GM12873 (cell line): Measurements from ENCODE around the gene OTOG.

ENCODE experiments used
- TF ChIP-seq, protein P1 (sequence below): IDR thresholded peaks from 2 replicates; pipeline ENCODE4 v1.5.1; 2012; ENCODE audit warnings: low read depth, mild to moderate bottlenecking, moderate library complexity, low read length, control low read depth; ENCODE audit not compliant: insufficient read depth; ENCODE audit errors: missing control alignments

The OTOG gene

DNA sequence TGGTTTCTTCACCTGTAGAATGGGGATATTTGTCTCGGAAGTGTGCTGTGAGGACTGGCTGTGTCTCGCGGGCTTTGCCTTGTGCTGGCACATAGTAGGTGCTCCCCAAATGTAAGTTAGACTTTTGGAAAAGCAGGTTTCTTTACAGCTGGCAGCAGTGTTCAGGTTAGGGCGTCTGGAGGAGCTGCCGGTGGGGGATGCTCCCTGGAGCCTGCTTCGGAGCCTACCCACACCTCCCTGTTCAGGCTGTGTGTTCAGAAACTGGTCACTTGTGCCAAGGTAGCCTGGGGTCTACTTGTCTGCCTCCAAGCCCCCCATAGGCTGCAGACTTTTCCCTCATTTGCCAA is 60.0 kb downstream of the OTOG start:
- TF ChIP-seq, protein P1, sequence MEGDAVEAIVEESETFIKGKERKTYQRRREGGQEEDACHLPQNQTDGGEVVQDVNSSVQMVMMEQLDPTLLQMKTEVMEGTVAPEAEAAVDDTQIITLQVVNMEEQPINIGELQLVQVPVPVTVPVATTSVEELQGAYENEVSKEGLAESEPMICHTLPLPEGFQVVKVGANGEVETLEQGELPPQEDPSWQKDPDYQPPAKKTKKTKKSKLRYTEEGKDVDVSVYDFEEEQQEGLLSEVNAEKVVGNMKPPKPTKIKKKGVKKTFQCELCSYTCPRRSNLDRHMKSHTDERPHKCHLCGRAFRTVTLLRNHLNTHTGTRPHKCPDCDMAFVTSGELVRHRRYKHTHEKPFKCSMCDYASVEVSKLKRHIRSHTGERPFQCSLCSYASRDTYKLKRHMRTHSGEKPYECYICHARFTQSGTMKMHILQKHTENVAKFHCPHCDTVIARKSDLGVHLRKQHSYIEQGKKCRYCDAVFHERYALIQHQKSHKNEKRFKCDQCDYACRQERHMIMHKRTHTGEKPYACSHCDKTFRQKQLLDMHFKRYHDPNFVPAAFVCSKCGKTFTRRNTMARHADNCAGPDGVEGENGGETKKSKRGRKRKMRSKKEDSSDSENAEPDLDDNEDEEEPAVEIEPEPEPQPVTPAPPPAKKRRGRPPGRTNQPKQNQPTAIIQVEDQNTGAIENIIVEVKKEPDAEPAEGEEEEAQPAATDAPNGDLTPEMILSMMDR: no peak

DNA sequence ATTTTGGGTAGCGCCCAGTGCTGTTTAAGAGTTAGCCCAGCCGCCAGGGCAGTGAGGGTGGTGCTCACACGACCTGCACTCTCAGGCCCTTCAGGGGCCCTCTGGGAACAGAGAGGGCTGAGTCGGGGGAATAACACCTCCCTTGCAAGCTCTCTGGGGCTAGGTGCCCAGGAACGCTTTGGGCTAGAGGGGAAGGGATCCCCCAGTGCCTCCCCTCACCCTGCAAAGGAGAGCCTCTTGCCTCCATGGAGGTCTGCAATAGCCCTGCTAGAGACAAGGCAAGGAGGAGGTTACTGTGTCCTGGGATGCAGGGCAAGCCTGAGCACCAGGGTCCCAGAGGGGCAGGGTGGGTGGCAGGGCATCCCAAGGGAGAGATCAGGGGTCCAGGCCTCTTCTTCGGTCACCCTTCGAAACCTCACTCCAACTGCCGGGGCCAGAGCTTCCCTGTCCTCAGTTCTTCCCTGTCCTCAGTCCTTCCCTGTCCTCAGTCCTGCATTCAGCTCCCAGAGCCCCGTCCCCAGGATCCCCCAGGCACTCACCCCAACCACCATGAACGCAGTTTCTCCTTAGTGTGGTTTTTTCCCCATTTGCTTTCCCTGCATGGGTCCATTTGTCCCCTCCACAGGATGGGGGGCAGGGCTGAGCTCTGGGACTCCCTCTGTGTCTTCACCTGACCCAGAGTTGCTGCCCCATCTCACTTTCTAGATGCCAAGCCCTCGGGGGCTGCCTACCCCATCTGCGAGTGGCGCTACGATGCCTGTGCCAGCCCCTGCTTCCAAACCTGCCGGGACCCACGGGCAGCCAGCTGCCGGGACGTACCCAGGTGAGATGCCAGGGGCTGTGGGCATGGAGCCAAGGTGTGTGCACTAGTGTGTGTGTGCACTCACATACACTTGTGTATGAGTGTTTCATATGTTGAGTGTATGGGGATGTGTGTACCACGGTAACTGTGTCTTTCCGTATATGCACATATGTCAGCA is 60.8 kb downstream of the OTOG start:
- TF ChIP-seq, protein P1: no peak

DNA sequence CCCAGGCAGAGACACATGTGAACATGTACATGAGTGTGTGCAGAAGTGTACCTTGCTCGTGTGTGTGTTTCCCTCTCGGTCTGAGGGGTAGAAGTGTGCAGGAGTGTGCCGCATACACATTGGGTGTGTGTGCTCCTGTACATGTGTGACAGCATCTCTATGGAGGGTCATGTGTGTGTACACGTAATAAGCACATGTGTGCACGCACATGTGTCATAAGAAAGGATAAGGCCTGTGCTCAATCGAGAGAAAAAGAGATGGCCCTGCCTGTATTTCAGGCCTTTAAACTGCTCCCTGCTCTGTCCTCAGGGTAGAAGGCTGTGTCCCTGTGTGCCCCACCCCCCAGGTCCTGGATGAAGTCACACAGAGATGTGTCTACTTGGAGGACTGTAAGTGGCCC is 61.8 kb downstream of the OTOG start:
- TF ChIP-seq, protein P1: no peak

DNA sequence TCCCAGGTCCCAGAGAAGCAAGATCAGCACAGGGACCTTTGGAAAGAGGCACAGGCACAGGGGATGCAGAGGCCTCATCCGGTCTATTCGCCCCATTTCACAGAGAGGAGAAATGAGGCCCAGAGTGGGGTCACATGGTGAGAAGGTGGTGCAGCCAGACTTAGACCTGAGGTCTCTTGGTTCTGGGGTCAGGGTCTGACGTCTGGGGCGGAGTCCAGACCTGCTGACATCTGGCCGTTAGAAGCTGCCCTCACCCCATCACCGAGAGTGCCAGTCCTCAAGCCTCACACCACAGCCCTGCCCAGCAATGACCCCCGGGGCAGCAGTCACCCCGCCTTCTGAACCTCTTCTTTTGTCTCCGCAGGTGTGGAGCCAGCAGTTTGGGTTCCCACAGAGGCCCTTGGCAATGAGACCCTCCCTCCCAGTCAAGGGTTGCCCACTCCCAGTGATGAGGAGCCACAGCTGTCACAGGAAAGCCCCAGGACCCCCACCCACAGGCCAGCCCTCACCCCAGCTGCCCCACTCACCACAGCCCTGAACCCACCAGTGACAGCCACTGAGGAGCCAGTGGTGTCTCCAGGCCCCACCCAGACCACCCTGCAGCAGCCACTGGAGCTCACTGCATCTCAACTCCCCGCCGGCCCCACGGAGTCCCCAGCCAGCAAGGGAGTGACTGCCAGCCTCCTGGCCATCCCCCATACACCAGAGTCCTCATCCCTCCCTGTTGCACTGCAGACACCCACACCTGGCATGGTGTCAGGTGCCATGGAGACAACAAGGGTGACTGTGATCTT is 62.4 kb downstream of the OTOG start:
- TF ChIP-seq, protein P1: no peak

DNA sequence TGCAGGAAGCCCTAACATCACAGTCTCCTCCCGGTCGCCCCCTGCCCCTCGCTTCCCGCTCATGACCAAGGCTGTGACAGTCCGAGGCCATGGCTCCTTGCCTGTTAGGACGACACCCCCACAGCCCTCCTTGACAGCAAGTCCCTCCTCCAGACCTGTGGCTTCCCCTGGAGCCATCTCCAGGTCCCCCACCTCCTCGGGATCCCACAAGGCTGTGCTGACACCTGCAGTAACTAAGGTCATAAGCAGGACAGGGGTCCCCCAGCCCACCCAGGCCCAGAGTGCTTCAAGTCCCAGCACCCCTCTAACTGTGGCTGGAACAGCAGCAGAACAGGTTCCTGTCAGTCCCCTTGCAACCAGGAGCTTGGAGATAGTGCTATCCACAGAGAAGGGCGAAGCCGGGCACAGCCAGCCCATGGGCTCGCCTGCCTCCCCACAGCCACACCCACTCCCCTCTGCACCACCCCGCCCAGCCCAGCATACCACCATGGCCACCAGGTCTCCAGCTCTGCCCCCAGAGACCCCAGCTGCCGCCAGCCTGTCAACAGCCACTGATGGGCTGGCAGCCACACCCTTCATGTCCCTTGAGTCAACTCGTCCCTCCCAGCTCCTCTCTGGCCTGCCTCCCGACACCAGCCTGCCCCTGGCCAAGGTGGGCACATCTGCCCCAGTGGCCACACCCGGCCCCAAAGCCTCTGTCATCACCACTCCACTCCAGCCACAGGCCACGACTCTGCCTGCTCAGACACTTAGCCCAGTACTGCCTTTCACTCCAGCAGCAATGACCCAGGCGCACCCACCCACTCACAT is 63.2 kb downstream of the OTOG start:
- TF ChIP-seq, protein P1: no peak

DNA sequence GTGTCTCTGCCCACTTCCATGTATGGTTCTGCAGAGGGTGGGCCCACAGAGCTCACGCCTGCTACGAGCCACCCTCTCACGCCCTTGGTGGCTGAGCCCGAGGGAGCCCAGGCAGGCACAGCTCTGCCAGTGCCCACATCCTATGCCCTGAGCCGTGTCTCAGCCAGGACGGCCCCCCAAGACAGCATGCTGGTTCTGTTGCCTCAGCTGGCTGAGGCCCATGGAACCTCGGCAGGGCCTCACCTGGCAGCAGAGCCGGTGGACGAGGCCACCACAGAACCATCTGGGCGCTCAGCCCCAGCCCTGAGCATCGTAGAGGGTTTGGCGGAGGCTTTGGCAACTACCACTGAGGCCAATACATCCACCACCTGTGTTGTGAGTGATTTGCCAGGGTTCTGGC is 64.0 kb downstream of the OTOG start:
- TF ChIP-seq, protein P1: no peak
